Parathyroid adenoma (tissue), 2 donors: ENCODE results near the gene RDH5.

Experiments used
- H2AFZ ChIP-seq: fragments of 300-600 bp; sonication (generic); one replicate; pipeline ENCODE4 v1.7.0; 2017; ENCODE audit warnings: antibody characterized with exemption, mild to moderate bottlenecking
- H3K27ac ChIP-seq: fragments of 300-600 bp; sonication (generic); one replicate; pipeline ENCODE4 v1.7.0; 2017
- H3K27me3 ChIP-seq: fragments of 300-600 bp; sonication (generic); one replicate; pipeline ENCODE4 v1.7.0; 2017; ENCODE audit warnings: low read length; ENCODE audit not compliant: control insufficient read depth, insufficient read depth
- H3K36me3 ChIP-seq: fragments of 300-600 bp; sonication (generic); one replicate; pipeline ENCODE4 v1.7.0; 2017; ENCODE audit warnings: low read length; ENCODE audit not compliant: control insufficient read depth, insufficient read depth
- H3K4me1 ChIP-seq: fragments of 300-600 bp; sonication (generic); one replicate; pipeline ENCODE4 v1.7.0; 2017; ENCODE audit warnings: control low read depth
- H3K4me2 ChIP-seq: fragments of 300-600 bp; sonication (generic); one replicate; pipeline ENCODE4 v1.7.0; 2017; ENCODE audit warnings: low read length
- H3K4me3 ChIP-seq: fragments of 300-600 bp; sonication (generic); one replicate; pipeline ENCODE4 v1.7.0; 2017; ENCODE audit warnings: low read depth, low read length
- H3K79me2 ChIP-seq: fragments of 300-600 bp; sonication (generic); one replicate; pipeline ENCODE4 v1.7.0; 2017; ENCODE audit warnings: control low read depth
- H3K9ac ChIP-seq: fragments of 300-600 bp; sonication (generic); one replicate; pipeline ENCODE4 v1.7.0; 2017; ENCODE audit warnings: mild to moderate bottlenecking
- H3K9me3 ChIP-seq: fragments of 300-600 bp; sonication (generic); one replicate; pipeline ENCODE4 v1.7.0; 2017; ENCODE audit warnings: low read length; ENCODE audit not compliant: control insufficient read depth
- CTCF ChIP-seq: fragments of 300-600 bp; sonication (generic); IDR thresholded peaks from one replicate; pipeline ENCODE4 v1.7.0; 2017; ENCODE audit warnings: antibody characterized with exemption, mild to moderate bottlenecking
- donor health status: primary hyperparathyroidism.

Gene RDH5

GRCh38 chr12:55708695-55709233 is 11.4 kb upstream of the RDH5 start:
- Histone ChIP-seq H3K27ac (no peak overlapping the region), H3K4me2 (no peak overlapping the region), H2AFZ (no peak overlapping the region), H3K9me3 (no peaks in the 10 kb centered on the region), H3K27me3 (no peaks in the 10 kb centered on the region), H3K4me1 (no peaks in the 10 kb centered on the region), H3K79me2 (no peaks in the 10 kb centered on the region), H3K9ac (no peak overlapping the region), H3K4me3 (no peak overlapping the region), H3K36me3 (no peaks in the 10 kb centered on the region)
- TF ChIP-seq CTCF, result no peak

- no peaks in the 10 kb centered on the region for H3K79me2 ChIP-seq
- no peak overlapping the region for H3K4me3 ChIP-seq
- H3K27ac ChIP-seq, result no peak overlapping the region
- peaks cover under 1% of the 10 kb centered on the region for H3K4me1 ChIP-seq
- no peak overlapping the region for H3K9ac ChIP-seq
- H3K9me3 ChIP-seq, result no peaks in the 10 kb centered on the region
- no peaks in the 10 kb centered on the region for H3K27me3 ChIP-seq
- TF ChIP-seq CTCF, result no peak
- no peak overlapping the region for H3K4me2 ChIP-seq
- no peaks in the 10 kb centered on the region for H3K36me3 ChIP-seq
- no peak overlapping the region for H2AFZ ChIP-seq
Measured at GRCh38 chr12:55711786-55712553, 8.2 kb upstream of the RDH5 start.

GRCh38 chr12:55712700-55713415 is 7.3 kb upstream of the RDH5 start:
- H3K9me3 ChIP-seq, result no peaks in the 10 kb centered on the region
- H3K4me2 ChIP-seq, result no peak overlapping the region
- H2AFZ ChIP-seq, result no peak overlapping the region
- H3K9ac ChIP-seq, result no peak overlapping the region
- no peak for TF ChIP-seq CTCF
- no peaks in the 10 kb centered on the region for H3K27me3 ChIP-seq
- H3K4me1 ChIP-seq, result peaks cover 7% of the 10 kb centered on the region
- no peaks in the 10 kb centered on the region for H3K36me3 ChIP-seq
- no peaks in the 10 kb centered on the region for H3K79me2 ChIP-seq
- H3K27ac ChIP-seq, result no peak overlapping the region
- no peak overlapping the region for H3K4me3 ChIP-seq

GRCh38 chr12:55713721-55714120 is 6.5 kb upstream of the RDH5 start:
- H3K4me2 ChIP-seq, result no peak overlapping the region
- H3K36me3 ChIP-seq, result no peaks in the 10 kb centered on the region
- no peak overlapping the region for H3K27ac ChIP-seq
- H2AFZ ChIP-seq, result no peak overlapping the region
- peaks cover 7% of the 10 kb centered on the region for H3K4me1 ChIP-seq
- no peak for TF ChIP-seq CTCF
- H3K4me3 ChIP-seq, result no peak overlapping the region
- H3K9me3 ChIP-seq, result no peaks in the 10 kb centered on the region
- H3K27me3 ChIP-seq, result no peaks in the 10 kb centered on the region
- no peaks in the 10 kb centered on the region for H3K79me2 ChIP-seq
- H3K9ac ChIP-seq, result no peak overlapping the region
